Astrocyte of the spinal cord (primary cell): ENCODE results near the gene SLC9A1.

Experiments used
- DNase-seq: peaks from one replicate; pipeline ENCODE4 v3.0.0; 2011; ENCODE audit warnings: low read depth, low spot score
- H3K4me3 ChIP-seq: 2 replicates; pipeline ENCODE4 v1.5.1; 2011; ENCODE audit warnings: low read depth, mild to moderate bottlenecking, low read length, moderate library complexity
- in situ Hi-C: cut with HindIII; loops from 2 replicates; pipeline ENCODE4 v1.10.0; 2017; ENCODE audit warnings: low sequenced_read_pairs
- TF ChIP-seq, protein P1 (sequence below): IDR thresholded peaks from 2 replicates; pipeline ENCODE4 v1.5.1; 2012; ENCODE audit warnings: low read depth, mild to moderate bottlenecking, low read length, inconsistent platforms

Gene SLC9A1

DNA sequence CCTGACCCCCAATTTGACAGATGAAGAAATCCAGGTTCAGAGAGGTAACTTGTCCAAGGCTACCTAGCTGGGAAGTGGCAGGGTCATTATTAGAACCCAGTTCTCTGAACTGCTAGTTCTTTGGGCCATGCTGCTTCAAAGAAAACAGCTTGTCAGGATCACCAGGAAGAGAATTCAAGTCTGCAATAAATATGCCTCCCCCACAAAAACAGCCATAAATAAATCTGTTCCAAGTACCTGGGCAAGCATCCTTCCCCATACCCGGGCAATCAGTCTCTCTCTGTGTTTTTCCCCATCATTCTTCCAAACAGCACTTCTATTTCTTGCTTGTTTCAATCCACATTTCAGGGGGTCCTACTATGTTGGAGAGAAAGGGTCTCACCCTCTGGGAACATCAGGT, 34.1 kb downstream of the SLC9A1 start:
- H3K4me3 ChIP-seq, result no peak overlapping the region
- in situ Hi-C loops, result no loop called here
- DNase-seq, result no peak
- TF ChIP-seq, protein P1, sequence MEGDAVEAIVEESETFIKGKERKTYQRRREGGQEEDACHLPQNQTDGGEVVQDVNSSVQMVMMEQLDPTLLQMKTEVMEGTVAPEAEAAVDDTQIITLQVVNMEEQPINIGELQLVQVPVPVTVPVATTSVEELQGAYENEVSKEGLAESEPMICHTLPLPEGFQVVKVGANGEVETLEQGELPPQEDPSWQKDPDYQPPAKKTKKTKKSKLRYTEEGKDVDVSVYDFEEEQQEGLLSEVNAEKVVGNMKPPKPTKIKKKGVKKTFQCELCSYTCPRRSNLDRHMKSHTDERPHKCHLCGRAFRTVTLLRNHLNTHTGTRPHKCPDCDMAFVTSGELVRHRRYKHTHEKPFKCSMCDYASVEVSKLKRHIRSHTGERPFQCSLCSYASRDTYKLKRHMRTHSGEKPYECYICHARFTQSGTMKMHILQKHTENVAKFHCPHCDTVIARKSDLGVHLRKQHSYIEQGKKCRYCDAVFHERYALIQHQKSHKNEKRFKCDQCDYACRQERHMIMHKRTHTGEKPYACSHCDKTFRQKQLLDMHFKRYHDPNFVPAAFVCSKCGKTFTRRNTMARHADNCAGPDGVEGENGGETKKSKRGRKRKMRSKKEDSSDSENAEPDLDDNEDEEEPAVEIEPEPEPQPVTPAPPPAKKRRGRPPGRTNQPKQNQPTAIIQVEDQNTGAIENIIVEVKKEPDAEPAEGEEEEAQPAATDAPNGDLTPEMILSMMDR, result no peak

DNA sequence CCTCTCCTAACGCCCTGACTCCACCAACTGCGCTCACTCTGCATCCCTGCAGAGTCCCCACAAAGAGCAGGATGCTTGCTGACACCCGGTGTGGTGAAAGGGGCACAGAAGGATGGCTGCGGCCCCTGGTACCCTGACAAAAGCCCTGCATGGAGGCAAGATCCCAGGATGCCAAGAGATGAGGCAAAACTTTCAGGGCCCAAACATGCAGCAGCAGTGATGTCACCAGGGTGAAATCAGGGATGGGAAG, 36.6 kb downstream of the SLC9A1 start:
- no peak for DNase-seq
- in situ Hi-C loops, result no loop called here
- no peak overlapping the region for H3K4me3 ChIP-seq
- TF ChIP-seq, protein P1, result no peak

DNA sequence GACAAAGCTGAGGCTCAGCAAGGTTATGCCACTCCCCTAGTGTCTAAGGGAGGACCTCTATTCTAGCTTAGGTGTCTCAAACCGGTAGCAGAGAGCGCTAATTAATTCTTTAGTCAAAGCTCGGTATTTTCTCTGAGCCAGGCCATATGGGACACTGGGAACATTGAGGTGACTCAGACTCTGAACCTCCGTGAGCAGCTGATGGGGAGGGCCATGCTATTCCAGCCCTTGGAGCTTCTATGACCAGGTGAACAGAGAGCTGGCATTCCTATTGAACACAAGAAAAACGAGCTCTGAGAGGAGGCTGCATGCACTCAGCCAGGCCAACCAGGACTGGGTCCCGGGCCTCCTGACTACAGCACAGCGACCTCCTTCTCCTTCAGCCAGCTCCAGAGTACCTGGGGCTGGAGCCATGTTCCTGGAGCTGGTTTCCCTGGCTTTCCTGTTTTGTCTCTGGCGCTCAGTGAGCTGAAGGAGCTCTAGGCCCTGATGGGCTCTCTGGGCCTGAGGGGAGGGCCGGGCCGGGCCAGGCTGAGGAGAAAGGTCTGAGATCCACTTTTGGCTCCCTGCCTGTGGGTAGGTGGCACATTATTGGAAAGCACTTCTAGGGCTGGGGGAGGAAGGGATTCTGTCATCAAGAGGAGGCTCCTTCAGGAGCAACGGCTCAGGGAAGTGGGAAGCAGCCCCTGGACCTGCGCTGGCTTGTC, 37.0 kb downstream of the SLC9A1 start:
- TF ChIP-seq, protein P1, result no peak
- no peak overlapping the region for H3K4me3 ChIP-seq
- in situ Hi-C loops, result no loop called here
- peak; percentile 17 for DNase-seq

DNA sequence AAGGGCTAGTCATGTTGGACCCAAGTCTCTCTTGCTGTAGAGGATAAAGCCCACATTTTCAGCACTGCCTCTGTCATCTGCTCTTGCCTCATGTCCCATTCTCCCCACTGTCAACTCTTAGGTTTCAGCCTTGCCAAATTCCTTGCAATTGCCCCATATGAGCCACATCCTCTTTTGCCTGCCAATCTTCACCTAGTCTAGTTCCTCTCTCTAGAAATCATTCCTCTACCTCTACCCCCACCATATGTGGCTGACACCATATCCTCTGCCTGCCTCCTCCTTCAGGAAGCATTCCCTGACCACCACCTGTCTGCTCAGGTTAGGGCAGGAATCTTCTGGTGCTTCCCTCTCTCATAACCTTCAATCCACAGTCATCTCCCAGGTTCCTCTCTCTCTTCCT, 38.2 kb downstream of the SLC9A1 start:
- TF ChIP-seq, protein P1, result no peak
- no peak for DNase-seq
- no peak overlapping the region for H3K4me3 ChIP-seq
- in situ Hi-C loops, result no loop called here

DNA sequence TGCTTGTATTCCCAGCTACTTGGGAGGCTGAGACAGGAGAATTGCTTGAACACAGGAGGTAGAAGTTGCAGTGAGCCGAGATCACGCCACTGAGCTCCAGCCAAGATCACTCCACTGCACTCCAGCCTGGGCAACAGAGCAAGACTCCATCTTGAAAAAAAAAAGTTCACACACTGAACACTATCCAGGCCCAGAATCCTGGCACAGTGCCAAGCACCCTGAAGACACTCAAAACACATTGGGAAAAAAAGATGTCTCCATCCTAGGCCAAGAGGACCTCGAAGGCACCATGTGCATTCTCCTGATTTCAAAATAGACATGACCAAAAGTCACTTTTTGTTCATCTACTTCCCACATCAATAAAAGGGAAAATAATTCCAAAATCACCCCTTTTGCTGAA, 38.7 kb downstream of the SLC9A1 start:
- no peak for DNase-seq
- TF ChIP-seq, protein P1, result no peak
- in situ Hi-C loops, result no loop called here
- H3K4me3 ChIP-seq, result no peak overlapping the region

DNA sequence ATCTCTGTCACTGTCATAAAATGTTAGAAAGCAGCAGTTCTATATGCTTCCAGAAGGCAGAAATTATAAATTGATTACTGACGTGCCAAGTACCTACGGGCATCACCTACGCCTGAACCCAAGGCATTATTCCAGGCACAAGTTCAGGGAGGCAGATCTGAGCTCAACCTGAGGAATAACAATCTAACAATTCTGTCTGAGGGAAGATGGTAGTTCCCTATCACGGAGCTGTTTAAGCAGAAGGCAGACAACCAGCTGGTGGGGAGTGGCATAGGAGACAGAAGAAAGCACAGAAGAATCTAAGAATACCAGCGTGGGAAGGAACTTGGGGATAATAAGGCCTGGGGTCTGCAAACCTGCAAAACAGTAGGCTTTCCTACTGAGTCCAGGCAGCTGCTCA, 40.4 kb downstream of the SLC9A1 start:
- TF ChIP-seq, protein P1, result no peak
- in situ Hi-C loops, result no loop called here
- DNase-seq, result no peak
- no peak overlapping the region for H3K4me3 ChIP-seq

DNA sequence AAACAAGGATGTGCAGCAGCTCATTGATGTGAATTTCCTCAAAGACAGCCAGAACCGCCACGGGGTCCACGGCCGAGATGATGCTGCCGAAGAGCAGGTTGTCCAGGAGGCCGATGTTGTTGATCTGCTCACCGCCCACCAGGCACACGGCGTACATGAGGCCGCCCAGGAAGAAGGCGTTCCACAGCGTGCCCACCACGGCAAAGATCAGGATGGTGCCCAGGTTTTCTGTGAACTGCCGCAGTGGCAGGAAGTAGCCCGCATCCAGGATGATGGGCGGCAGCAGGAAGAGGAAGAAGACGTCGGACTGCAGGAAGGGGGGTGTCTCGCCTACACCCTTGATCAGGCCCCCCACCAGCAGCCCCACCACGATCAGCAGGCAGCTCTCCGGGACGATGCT, 41.1 kb downstream of the SLC9A1 start:
- H3K4me3 ChIP-seq, result no peak overlapping the region
- in situ Hi-C loops, result no loop called here
- no peak for DNase-seq
- TF ChIP-seq, protein P1, result no peak
